Heart left ventricle (tissue), 13 donors: ENCODE results near the gene ADM2.

Experiments
- CTCF ChIP-seq, 12 donors: fragments of 200-600 bp; sonication (generic) in 4 of 12; IDR thresholded peaks; one replicate each; pipeline versions ENCODE4 v1.5.0 to v1.8.0; 2018 to 2022; ENCODE audit warnings: antibody characterized with exemption in 12 of 12, mild to moderate bottlenecking in 5 of 12
- POLR2A ChIP-seq, 2 donors: fragments of 450-650 bp; IDR thresholded peaks; one replicate each; pipeline ENCODE4 v1.6.1; 2017; ENCODE audit warnings: antibody characterized with exemption in 2 of 2, mild to moderate bottlenecking in 2 of 2, moderate library complexity in 2 of 2
- donor health status: ischemic (EF 13 %, LVEDD 7.1; RV severe dilation, severe dysfunction).
- donor health status: DM: no; HTN: yes; CAD: no.
- donor health status: DM: no; HTN: no; CAD: no.
- donor health status: ischemic (EF 25% LVEDD 6.9; RV normal size, moderate dysfunction).
- donor health status: ischemic (EF 25% LVEDD 5.7; RV mildly dilated, moderate dysfunction).
- donor health status: ischemic (EF 35%, LVEDD 5.7; RV mildly dilated, moderate dysfunction).
- donor health status: nonischemic (EF 11% LVEDD 7.7; RV severe dilation, severe dysfunction).
- donor health status: DM: yes; HTN: yes; CAD: no.
- donor health status: PGD.
- donor health status: ischemic (EF 29% LVEDD 5.4; RV normal size, mild dysfunction).
- donor health status: nonischemic (EF 23%, LVEDD 6.1; RV moderate dilation, normal function).

DNA sequence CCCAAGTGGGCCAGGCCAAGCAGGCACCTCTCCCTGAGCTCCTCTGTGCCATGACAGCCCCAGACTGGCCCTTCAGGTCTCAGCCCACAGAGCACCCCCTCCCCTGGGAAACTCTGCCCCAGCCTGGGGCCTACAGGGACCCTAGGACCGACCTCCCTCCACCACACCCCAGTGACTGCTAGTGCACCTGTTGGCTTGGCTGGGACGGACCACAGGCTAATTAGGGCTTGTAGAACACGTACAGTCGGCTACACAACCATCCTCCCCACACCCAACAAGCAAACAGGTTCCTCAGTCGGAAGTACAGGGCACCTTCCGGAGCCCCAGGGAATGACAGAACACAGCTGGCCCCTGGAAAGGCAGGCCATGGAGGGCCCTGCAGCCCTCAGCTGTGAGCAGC, 10.9 kb upstream of the ADM2 start:
- TF ChIP-seq CTCF (IDR thresholded peaks at IDR 0.05) (no peak), POLR2A (IDR thresholded peaks at IDR 0.05) (no peak)
